ENCODE results near the gene UBE2U. TPM values are rescaled to one million over a fixed set of nuclear protein-coding genes. Genes with fewer than 3 reads are reported as not detected.
"Not testable (repeated sequence)": the region's sequence is repeated elsewhere in the genome, so short reads cannot be mapped to it uniquely, and the experiment has no call there.

Gene UBE2U
- total and polyA plus RNA-seq, 7 donors = not detected

GRCh38 chr1:64235181-64235580, 31.8 kb downstream of the UBE2U start:
- H3K9me3 ChIP-seq = no peaks in the 10 kb centered on the region
- no peaks in the 10 kb centered on the region for H3K27me3 ChIP-seq
- H3K36me3 ChIP-seq = no peaks in the 10 kb centered on the region
- TF ChIP-seq POLR2A (IDR thresholded peaks at IDR 0.05) (no peak), EP300 (IDR thresholded peaks at IDR 0.05) (no peak), CTCF (IDR thresholded peaks at IDR 0.05) (no peak), POLR2AphosphoS5 (IDR thresholded peaks at IDR 0.05) (no peak)
- H3K27ac ChIP-seq = no peak overlapping the region
- H3K4me3 ChIP-seq = no peak overlapping the region
- intact Hi-C loops (cut with DNase I) = no loop called here
- DNase-seq = no peak
- H3K4me1 ChIP-seq = no peaks in the 10 kb centered on the region

- TF ChIP-seq EP300 (IDR thresholded peaks at IDR 0.05) (no peak), POLR2A (IDR thresholded peaks at IDR 0.05) (no peak), POLR2AphosphoS5 (IDR thresholded peaks at IDR 0.05) (no peak), CTCF (IDR thresholded peaks at IDR 0.05) (no peak)
- H3K4me1 ChIP-seq = no peaks in the 10 kb centered on the region
- WGBS, 2 donors = 90 to 95% methylated on average over 1 of the region's 1 CpG
- H3K27ac ChIP-seq = no peak overlapping the region
- no peaks in the 10 kb centered on the region for H3K27me3 ChIP-seq
- H3K4me3 ChIP-seq = no peak overlapping the region
- intact Hi-C loops (cut with DNase I) = no loop called here
- no peaks in the 10 kb centered on the region for H3K36me3 ChIP-seq
- no peaks in the 10 kb centered on the region for H3K9me3 ChIP-seq
- DNase-seq = no peak
Observed at GRCh38 chr1:64235910-64236309, 32.5 kb downstream of the UBE2U start.

- no peak for DNase-seq
- Histone ChIP-seq H3K36me3 (no peaks in the 10 kb centered on the region), H3K27ac (no peak overlapping the region), H3K4me3 (no peak overlapping the region), H3K27me3 (no peaks in the 10 kb centered on the region), H3K9me3 (no peaks in the 10 kb centered on the region), H3K4me1 (no peaks in the 10 kb centered on the region)
- WGBS, 2 donors = 32 to 55% methylated on average over 1 of the region's 1 CpG
- intact Hi-C loops (cut with DNase I) = no loop called here
- no peak for TF ChIP-seq POLR2A (IDR thresholded peaks at IDR 0.05)
- TF ChIP-seq CTCF (IDR thresholded peaks at IDR 0.05) = no peak
- no peak for TF ChIP-seq EP300 (IDR thresholded peaks at IDR 0.05)
Observed at GRCh38 chr1:64236541-64236954, 33.1 kb downstream of the UBE2U start.

- H3K9me3 ChIP-seq; H3K4me1 ChIP-seq; H3K36me3 ChIP-seq; DNase-seq; H3K4me3 ChIP-seq; H3K27ac ChIP-seq; intact Hi-C loops (cut with DNase I); H3K27me3 ChIP-seq: not testable (repeated sequence)
- WGBS, 2 donors = 85 to 91% methylated on average over 4 of the region's 4 CpGs
Observed at GRCh38 chr1:64239519-64239918, 36.1 kb downstream of the UBE2U start.

- intact Hi-C loops (cut with DNase I) = loop anchor here (5.0 kb wide), 1 partner anchor 468 kb away; the partner anchor contains the start of gene ROR1
- Histone ChIP-seq H3K27ac (no peak overlapping the region), H3K4me3 (no peak overlapping the region), H3K4me1 (peaks cover 0 to 3% (median 0%) of the 10 kb centered on the region in 4 donors), H3K27me3 (no peaks in the 10 kb centered on the region), H3K9me3 (no peaks in the 10 kb centered on the region), H3K36me3 (no peaks in the 10 kb centered on the region)
- DNase-seq = no peak
- TF ChIP-seq POLR2A (IDR thresholded peaks at IDR 0.05) = no peak
- no peak for TF ChIP-seq POLR2AphosphoS5 (IDR thresholded peaks at IDR 0.05)
- no peak for TF ChIP-seq EP300 (IDR thresholded peaks at IDR 0.05)
- no peak for TF ChIP-seq CTCF (IDR thresholded peaks at IDR 0.05)
Observed at GRCh38 chr1:64240206-64240605, 36.8 kb downstream of the UBE2U start.

Measured in sigmoid colon (tissue), 7 donors.